Esophagus squamous epithelium (tissue), 4 donors: ENCODE results near the gene CD244.
A peak's percentile ranks its signal among the peaks of the same experiment; 100 is the strongest.

Experiments used
- POLR2A ChIP-seq, 4 donors: fragments of 450-650 bp; IDR thresholded peaks; one replicate each; pipeline ENCODE4 v1.6.1; 2017; ENCODE audit warnings: antibody characterized with exemption in 4 of 4, mild to moderate bottlenecking in 4 of 4, moderate library complexity in 3 of 4
- TF ChIP-seq, protein P1 (sequence below), 6 experiments: fragments of 450-650 bp in 4 of 6; fragments of 200-600 bp in 2 of 6; sonication (generic) in 2 of 6; IDR thresholded peaks; one replicate each; pipeline ENCODE4 v1.5.1; 2016 to 2019; ENCODE audit warnings: antibody characterized with exemption in 6 of 6, mild to moderate bottlenecking in 4 of 6, moderate library complexity in 4 of 6

DNA sequence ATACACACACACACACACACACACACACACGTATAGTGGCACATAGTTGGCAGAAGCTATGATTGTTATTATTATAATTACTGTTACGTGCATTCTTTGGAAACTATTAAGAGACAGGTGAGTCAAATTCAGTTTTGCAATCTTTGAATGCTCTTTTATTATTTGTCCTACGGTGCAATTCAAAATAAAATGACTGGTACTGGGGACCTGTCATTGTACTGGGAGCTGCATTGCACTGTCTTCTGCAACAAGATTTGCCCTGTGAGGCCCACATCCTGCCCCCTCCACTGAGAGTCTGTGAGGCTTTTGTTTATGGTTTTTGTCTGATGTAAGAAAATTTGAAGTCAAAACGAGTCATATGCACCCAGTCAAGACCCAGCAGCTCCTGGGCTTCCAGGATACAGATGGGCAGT lies 64.8 kb downstream of the CD244 start:
- TF ChIP-seq, protein P1, sequence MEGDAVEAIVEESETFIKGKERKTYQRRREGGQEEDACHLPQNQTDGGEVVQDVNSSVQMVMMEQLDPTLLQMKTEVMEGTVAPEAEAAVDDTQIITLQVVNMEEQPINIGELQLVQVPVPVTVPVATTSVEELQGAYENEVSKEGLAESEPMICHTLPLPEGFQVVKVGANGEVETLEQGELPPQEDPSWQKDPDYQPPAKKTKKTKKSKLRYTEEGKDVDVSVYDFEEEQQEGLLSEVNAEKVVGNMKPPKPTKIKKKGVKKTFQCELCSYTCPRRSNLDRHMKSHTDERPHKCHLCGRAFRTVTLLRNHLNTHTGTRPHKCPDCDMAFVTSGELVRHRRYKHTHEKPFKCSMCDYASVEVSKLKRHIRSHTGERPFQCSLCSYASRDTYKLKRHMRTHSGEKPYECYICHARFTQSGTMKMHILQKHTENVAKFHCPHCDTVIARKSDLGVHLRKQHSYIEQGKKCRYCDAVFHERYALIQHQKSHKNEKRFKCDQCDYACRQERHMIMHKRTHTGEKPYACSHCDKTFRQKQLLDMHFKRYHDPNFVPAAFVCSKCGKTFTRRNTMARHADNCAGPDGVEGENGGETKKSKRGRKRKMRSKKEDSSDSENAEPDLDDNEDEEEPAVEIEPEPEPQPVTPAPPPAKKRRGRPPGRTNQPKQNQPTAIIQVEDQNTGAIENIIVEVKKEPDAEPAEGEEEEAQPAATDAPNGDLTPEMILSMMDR (IDR thresholded peaks at IDR 0.05): no peak
- TF ChIP-seq POLR2A (IDR thresholded peaks at IDR 0.05): peak in 1 of 4 donors; percentile 23
